Midbrain (tissue), 1 donor: ENCODE results near the gene BACH2.

Experiments
- DNase-seq: peaks from one replicate; lab custom pipeline; 2025; lab: John Stamatoyannopoulos, UW

Gene BACH2

DNA sequence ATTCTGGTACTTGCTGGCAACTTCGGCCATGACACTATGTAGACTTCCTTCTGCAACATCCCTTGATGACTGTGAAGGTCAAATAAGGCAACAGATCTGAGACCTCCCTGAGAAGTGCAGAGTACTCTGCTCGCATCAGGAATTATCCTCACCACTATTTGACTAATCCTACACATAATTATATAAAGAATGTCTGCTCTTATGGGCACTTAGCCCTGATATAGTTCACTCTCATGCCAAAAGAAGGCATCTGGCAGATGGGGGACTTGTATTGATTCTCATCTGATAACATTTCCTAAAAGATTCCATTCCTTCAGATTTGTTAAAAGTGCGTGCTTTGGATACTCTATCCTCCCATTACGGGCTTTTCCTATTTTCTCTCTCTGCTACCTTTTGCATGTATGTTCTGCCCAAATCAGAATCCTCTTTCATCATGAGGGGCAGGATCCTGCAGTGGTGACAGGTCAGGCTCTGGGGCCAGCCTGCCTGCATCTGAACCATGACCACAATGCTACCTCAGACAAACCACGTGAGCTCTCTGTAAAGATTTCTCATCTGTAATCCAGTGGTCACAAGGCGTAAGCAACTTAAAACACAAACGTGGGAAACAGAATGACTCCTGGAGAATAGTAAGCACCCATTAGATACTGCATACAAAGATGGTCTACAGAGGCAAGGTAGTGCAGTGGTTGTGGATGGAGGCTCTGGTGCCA lies 268.4 kb downstream of the BACH2 start:
- DNase-seq = no peak

DNA sequence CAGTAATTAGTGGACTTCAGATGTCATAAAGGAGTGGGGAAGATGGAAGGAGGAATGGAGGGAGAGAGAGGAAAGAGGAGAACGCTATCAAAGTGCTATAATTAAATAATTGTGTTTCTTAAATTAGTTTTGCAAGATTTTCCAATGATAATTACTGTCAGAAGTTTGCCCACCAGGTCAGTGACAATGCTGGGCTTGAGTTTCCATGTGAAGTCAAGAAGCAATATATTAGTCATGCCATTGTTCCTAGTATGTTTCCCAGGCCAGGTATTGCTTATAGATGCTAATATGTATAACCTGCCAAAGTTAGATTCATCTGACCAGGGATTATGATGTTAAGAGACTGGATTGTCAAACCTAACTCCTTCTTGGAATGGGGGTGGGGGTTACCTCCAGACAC lies 270.4 kb downstream of the BACH2 start:
- DNase-seq = no peak

DNA sequence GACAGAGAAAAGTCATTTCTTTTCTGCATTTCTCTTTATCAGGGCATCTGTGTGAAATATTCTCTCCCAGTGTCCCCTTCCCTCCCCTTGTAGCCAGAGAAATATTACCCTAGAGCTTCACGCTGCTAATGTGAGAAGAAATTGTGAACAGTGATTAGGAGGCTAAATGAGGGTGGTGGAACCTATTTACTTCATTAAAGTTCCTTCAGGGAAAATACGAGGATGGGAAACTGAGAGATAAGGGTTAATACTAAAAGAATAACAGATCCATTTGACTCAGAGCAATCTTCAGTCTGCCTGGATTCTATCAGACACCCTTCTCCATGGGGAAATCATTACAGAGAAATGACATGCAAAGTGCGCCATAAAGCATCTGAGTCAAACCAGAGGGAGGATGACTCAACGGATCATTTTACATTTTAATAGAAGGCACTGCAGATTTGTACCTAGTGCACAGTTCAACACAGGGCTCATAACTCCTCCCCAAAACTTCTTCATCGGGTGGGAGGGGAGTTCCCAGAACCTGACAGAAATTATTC lies 271.1 kb downstream of the BACH2 start:
- DNase-seq = no peak

DNA sequence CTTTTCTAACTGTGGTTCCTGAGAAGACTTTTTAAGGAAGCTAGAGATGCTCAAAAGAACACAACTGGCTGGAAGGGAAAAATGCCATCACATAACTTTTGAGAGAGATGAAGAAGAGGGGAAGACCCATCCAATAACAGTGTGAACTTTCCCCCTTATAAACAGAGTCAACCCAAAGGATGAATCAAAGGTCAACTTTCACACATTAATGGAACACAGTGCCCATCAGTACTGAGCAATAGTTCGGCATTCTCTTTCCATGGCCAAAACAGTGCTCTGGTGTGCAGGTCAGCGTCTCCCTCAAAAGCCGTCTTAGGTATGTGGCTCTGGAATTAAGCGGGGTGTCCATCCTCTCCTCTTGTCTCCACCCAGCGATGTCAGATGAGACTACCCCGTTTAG lies 272.0 kb downstream of the BACH2 start:
- DNase-seq = no peak

DNA sequence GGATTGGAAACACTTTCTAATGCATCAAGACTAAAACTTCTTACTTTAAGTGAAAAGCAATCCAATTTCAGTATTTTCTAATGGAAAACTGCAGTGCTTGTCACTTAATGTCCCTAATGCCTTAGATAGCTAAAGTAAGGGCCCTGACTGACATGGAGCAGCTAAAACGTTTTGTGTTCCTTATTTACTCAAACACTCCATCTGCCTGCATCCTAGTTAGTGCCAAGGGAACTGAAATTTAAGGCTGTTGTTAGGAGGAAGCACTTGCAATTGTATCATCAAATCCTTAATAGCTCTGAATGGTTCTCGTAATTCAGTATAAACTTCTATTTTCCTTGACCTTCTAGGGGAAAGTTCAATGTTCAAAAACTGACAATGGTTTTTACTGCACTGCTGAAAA lies 274.9 kb downstream of the BACH2 start:
- no peak for DNase-seq

GRCh38 chr6:90020746-90021145 lies 275.9 kb downstream of the BACH2 start:
- DNase-seq = no peak

- no peak for DNase-seq
Observed at GRCh38 chr6:90019216-90019615, 277.4 kb downstream of the BACH2 start.

- no peak for DNase-seq
Observed at GRCh38 chr6:90015883-90016282, 280.8 kb downstream of the BACH2 start.

DNA sequence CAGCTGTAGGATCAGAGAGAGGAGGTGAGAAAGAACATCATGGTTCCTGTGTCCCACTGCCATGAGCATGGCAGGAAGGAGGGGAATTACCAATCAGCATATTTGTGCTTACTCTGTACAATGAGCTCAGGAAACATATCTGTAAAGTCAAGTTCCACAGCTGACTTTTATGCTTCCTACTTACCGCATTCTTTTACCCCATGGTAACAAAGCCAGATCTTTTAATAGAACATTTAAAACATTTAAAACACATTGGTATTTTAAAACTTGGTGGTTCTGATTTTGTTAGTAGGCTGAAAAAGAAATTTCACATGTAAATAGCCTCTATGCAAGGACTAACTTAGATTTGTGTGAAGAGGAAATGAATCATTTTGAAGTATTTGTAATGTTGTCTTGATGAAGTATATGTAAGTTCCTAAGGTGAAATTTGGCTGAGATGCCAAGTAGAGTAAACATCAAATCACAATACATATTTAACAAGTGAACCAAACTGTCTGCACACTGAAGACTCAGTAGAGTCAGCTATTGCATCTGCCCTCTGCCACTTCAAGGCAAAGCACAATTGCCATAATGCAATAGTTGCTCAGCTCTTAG lies 287.6 kb downstream of the BACH2 start:
- DNase-seq = no peak

GRCh38 chr6:90008189-90008907 lies 288.3 kb downstream of the BACH2 start:
- no peak for DNase-seq

DNA sequence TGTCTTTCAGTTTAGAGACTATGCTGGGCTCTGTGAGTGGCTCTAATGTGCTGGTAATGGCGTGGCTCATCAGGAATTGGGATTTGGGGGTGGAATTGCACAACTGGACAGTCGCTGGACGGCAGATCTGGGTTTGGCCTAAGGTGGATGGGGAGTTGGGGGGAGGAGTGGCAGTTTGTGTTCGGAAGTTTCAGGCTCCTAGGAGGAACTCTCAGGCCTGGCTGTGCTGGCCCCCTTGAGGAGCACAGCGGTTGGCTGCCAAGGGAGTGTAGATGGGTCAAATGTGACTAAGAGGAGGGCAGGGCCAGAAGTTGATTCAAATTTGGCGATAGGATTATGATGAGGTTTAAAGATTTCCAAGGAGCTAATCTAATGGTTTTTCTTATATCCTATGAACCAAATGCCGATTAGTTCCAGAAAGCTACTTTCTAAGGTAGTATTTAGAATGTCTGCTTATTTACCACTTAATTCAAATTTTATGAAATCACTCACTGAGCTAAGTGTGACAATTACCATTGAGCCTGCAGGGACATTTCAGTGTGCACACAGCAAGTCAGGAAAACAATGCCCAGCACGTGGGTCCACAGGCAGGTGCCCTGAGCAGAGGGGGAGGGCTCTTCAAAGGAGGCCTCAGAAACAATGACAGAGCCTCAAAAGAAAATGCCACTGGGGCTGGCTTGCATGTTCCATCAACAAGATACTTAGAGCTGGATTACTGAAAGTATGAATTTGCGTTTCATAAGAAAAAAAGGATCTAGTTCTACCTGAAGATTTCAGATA lies 291.4 kb downstream of the BACH2 start:
- no peak for DNase-seq

GRCh38 chr6:90004511-90004910 lies 292.1 kb downstream of the BACH2 start:
- no peak for DNase-seq

- DNase-seq = no peak
Observed at GRCh38 chr6:90003941-90004340, 292.7 kb downstream of the BACH2 start.

DNA sequence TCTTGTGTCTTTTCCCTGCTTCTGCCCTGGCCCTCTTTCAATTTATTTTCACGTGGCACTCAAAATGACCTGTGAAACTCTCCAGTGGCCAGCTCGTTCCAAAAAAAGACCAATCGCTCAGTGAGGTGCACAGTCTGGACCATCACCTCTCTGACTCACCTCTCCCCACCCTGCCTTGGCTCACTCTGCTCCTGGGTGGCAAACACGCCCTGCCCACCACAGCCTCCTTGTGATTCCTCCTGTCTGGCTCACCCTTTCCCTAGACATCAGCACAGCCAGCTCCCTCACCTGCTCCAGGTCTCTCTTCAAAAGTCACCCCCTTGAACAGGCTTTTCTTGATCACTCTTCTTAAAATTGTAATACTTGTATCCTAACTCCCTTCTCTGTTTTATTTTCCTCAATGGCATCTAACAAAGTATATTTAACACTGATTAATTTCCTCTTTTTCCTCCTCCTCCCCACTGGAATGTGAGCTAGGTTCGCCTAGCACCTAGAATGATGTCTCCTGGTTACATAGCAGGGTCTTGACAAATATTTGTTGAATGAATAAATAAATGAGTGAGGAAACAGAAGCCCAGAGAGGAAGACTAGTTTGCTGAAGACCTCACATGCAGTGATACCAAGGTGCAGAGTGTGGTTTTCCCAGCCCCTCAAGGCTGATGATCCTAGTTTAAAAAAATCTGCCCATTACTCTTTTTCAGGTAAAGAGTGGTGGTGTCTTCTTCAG lies 293.4 kb downstream of the BACH2 start:
- DNase-seq = no peak

GRCh38 chr6:90000864-90001731 lies 295.5 kb downstream of the BACH2 start:
- no peak for DNase-seq

DNA sequence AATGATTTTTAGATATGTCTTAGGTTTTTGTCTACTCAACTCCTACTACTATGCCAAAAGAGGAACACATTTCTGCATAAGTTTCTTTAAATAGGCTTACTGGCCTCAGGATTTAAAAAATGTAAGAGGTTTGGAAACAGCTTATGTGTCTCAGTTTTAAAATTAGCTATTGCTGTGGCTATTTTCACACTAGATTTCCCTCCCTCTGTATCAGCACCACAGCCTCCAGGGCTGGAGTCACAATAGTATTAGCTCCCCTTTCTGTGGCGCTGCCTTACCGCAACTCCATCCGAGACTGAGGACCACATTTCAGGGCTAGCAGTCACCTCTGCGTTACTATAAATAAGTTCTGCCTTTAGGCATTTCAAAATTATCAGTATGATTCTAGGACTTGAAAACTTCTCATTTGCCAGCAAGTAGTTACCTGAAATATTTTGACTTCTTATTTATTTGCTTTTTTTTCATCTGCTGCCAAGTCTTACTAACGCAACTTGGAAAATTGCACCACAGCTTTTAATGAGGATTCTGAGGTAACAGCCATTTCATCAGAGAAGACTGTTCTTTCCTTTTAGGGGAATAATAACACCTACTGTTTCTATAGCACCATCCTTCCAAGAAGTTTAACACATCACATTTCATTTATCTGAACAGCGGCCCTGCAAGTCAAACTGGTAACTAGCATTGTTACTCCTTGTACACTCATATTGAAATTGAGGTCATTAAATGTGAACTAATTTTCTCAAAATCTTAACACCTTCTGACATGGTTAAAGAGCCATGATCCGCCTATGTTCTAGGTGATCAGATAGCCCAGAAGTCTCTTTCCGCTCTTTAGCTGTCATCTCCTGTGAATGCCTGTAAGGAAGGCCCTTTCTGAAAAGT lies 296.5 kb downstream of the BACH2 start:
- DNase-seq = no peak

GRCh38 chr6:89999154-89999553 lies 297.5 kb downstream of the BACH2 start:
- no peak for DNase-seq

- DNase-seq = peak; percentile 42
Observed at GRCh38 chr6:89997456-89998445, 298.9 kb downstream of the BACH2 start.
